HG02571 (cell line): ENCODE results near the gene TGFBRAP1.
"Not testable (repeated sequence)": the region's sequence is repeated elsewhere in the genome, so short reads cannot be mapped to it uniquely, and the experiment has no call there.

ENCODE experiments used
- ATAC-seq: cut with Tn5 transposase; IDR thresholded peaks from one replicate; pipeline ENCODE4 v1.9.1; 2021; ENCODE audit warnings: mild to moderate bottlenecking, moderate library complexity; ENCODE audit not compliant: unreplicated experiment

Gene TGFBRAP1

DNA sequence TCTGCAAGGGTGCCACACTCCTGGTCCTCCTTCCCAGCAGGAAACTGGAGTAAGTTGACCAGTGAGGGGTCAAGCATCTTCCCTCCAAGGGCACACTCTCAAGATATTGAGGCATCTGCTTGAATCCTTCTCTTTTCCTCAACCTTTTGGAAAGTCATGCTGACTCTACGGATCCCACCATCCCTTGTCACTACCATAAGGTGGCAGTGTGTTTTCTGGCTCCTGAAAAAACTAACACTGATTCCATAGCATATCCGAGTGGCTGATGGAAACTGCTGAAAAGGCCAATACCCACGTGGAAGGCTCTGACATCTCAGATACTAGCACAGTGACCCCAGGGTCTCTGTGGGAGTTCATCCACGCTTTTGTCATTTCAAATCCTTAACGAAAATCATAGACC lies 50.9 kb downstream of the TGFBRAP1 start:
- no peak for ATAC-seq

DNA sequence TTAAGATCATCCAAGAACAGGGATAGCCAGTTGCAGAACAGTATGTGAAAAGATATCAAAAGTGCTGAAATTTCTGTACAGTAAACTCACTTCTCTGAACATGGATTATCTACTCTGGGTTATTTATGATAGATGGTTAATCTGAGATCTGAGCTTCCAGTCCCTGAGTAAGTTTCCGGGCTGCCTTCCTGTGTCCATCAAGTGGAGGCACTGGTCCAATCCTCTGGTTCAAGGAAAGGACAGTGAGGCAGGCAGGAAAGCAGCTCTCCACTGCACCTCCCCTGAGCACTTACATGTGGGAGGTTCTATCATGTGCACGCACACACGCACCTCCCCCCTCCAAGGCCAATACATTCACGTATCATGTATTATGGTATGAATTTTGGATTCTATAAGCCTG lies 55.5 kb downstream of the TGFBRAP1 start:
- no peak for ATAC-seq

DNA sequence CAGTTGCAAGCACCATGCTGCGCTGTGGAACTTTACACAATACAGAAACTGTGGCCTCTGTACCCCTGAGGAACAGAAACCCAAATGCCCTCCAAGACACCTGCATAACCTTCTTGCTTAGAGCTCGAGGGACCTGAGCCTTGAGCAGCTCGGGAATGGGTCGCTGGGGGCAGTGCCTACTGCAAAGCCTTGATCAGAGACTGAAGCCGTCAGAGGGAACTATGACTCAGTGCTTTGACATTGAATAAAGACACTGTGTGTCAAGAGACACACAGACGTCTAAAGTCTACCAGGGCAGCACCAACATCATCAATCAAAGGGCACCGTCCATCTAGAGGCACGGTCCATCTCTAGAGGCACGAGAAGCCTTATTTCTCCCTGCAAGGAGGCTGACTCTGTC lies 57.4 kb downstream of the TGFBRAP1 start:
- no peak for ATAC-seq

DNA sequence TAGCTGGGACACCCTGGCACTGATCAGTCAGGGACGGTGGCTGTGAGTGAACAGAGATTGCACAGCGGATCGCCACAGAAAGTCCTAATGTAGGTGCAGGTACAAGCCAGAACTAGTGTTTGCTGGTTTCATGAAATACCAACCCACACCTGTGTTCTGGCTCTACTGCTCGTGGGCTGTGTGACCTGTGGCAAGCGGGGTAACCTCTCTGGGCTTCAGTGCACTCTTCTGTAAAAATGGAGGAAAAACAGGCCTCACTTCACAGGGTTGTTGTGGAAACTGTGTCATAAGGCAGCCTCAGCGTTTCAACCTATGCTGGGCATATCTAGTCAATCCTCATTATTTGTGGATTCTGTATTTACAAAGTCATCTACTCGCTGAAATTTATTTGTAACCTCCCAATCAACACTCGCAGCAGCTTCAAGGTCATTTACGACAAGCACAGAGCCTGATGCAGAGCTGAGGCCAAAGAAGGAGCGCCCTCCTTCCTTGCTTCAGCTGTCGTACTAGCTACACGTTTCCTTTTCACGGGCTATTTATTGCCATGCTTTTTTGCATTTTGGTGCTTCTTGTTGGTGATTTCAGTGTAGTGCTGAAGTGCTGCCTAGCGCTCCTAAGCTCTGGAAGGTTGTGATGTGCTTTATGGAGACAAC lies 58.0 kb downstream of the TGFBRAP1 start:
- no peak for ATAC-seq

DNA sequence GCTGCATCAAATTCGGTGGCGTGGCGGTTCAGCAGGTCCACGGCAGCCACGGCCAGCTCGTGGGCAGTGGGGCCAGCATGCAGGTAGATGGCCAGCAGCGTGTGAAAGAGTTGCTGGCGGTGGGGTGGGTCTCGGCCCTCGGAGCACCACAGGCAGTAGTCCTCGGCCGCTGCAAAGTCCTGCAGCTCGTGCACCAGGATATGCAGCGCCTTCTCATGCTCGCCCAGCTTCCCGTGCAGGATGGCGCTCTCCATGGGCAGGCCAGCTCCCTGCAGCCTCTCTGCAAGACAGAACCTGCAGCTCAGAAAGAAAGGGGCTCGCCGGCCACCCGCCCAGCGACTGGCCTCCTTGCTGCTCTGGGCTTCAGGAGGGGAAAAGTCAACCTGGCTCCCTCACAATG lies 60.1 kb downstream of the TGFBRAP1 start:
- no peak for ATAC-seq

DNA sequence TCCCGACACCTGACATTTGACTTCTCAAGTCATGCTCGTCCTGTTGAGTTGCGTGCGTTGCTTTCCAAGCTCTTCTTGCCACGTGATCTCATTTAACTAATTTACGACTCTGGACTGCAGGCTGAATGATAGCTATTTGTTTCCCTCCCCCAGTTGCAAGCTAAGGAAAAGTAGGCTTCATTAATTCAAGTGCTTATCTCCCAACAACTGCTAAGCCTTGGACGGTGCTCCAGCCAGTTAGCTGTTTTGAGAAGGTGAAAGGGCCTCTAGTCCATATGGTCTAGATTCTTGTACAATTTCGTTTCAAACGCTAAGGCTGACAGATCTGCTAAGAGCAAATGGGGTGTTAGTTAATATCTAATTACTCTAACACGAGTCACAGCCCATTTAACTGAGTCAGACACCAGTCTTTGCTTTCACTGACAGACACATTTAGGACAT lies 66.9 kb downstream of the TGFBRAP1 start:
- ATAC-seq = no peak

DNA sequence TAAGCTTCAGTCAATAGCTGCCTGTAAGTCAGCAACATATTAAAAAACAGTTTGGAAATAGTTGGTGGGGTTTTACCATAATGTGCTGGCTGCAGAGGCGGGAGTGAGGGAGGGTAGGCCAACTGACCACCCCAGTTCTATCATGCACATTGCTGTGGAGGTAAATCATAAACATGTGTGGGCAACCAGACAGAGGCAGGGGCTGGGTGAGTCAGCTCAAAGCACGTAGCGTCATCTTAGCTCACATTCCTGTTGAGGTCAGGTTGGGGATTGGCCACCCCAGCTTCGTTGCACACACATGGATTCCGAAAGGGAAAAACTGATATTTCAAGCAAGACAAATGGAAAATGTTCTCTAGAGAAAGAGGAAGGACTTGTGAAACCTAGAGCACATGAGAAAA lies 68.5 kb downstream of the TGFBRAP1 start:
- no peak for ATAC-seq

DNA sequence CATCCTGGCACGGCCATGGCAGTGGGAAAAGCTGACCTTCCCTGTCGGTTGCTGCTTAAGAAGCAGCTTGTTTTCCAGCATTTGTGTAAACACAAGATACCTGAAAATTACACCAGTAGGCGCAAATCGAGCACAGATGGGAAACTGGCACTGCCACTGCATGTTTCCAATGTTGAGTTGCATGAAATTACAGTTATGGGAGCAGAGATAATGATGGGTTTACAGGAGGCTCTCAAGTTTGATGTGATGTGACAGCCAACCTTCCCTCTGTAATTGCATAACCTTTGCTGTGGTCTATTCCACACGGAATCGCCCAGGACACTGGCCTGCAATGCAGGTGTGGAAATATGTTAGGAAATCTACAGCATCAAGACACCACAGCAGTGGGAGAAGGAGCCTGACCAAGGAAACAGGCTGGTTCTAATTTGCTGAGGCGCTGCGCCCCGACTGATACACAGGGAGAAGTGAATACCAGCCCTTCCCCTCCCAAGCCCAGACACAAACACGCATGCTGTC lies 70.6 kb downstream of the TGFBRAP1 start:
- ATAC-seq = no peak

DNA sequence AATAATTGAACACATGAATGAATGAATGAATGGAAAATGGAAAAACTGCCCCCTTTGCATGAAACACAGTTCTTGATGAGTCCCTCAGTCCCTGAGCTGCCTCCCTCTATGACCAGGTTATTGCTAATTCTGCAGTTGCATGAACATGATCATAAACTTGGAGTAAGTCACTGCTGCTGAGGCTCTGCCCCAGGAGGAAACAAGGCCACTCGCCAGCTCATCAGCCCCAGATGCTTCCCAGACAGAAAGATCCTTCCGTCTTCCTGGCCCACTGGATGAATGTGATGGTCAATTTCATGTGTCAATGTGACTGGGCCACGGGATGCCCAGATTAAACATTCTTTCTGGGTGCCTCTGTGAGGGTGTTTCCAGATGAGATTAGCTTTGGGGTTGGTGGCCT lies 71.6 kb downstream of the TGFBRAP1 start:
- ATAC-seq = no peak

DNA sequence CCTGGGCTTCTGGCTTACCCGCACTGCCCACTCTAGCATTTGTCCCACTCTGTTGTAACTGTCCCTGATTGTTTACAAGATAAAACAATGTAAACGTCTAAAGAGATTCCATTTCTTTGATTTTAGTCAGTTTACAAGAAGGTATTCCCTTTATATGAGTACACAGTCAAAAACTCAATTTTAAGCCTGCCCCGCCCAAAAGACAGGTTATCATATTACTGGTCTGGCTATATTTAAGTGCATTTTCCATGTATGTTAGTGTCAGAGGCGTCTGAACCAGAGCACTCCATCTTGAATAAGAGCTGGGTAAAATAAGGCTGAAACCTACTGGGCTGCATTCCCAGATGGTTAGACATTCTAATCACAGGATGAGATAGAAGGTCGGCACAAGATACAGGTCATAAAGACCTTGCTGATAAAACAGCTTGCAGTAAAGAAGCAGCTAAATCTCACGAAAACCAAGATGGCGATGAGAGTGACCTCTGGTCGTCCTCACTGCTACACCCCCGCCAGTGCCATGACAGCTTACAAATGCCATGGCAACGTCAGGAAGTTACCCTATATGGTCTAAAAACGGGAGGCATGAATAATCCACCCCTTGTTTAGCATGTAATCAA lies 73.0 kb downstream of the TGFBRAP1 start:
- no peak for ATAC-seq

DNA sequence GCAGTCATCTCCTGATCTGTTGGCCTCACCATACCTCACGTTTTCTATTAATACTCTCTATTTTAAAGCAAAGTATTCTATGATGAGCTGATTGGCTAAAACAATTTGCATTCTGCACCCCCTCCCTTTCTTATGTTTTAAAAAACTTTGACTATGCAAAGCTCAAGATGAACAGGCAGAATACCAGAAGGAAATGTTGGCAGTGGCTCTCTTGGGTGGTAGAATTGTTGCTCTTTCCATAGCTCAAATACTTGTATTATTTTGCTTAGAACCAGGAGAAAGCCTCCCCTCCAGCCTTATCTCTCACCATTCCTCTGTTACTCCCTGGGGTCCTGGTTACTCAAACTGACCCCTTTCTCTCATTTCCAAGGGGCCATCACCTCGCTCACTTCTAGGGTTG lies 73.6 kb downstream of the TGFBRAP1 start:
- no peak for ATAC-seq

DNA sequence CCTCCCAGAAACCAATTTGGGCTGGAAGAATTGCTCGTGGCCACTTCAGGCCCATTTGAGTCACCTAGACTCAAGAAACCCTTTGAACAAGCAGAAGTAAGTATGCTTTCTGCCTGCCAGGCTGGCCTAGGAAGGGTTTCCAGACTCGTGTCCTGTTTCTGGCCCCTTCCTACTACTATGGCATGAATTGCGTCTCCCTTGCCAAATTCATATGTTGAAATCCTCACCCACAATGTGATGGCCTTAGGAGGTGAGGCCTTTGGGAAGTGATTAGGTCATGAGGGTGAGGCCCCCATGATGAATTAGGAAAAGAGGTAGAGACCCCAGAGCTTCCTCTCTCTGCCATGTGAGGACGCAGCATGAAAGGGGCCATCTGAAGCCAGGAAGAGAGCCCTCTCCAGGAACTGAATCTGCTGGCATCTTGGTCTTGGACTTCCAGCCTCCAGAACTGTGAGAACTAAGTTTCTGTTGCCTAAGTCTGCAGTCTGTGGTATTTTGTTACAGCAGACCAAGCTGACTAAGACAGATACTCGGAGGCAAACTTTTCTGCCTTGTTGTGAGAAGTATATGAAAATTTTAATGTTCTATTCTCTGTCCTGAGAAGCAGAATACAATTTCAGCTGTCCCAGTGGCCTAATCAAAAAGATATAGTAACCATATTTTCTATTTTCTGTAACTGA lies 74.9 kb downstream of the TGFBRAP1 start:
- ATAC-seq = no peak

DNA sequence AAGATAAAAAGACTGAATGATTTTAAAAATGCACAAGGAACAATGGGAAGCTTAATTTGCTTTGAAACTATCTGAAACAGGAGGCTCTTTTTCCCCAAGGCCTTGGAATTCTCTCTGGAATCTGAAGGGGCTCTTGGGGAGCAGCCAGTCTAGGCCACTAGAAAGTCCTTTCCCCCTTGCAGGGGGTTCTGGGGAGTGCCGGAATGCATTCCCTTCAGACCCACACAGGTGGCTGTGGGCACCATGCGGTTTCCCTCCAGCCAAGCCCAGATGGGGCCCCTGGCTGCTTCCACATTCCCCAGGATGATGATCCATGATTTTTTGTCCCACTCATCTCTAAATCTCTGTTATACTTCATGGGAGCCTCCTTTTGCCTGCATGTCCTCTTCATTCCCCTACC lies 77.3 kb downstream of the TGFBRAP1 start:
- ATAC-seq = no peak

DNA sequence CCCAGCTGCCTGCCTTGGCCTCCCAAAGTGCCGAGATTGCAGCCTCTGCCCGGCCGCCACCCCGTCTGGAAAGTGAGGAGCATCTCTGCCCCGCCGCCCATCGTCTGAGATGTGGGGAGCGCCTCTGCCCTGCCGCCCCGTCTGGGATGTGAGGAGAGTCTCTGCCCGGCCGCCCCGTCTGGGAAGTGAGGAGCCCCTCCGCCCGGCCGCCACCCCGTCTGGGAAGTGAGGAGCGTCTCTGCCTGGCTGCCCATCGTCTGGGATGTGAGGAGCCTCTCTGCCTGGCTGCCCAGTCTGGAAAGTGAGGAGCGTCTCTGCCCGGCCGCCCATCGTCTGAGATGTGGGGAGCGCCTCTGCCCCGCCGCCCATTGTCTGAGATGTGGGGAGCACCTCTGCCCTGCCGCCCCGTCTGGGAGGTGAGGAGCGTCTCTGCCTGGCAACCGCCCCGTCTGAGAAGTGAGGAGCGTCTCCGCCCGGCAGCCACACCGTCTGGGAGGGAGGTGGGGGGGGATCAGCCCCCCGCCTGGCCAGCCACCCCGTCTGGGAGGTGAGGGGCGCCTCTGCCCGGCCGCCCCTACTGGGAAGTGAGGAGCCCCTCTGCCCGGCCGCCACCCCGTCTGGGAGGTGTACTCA lies 78.4 kb downstream of the TGFBRAP1 start:
- not testable (repeated sequence) for ATAC-seq

DNA sequence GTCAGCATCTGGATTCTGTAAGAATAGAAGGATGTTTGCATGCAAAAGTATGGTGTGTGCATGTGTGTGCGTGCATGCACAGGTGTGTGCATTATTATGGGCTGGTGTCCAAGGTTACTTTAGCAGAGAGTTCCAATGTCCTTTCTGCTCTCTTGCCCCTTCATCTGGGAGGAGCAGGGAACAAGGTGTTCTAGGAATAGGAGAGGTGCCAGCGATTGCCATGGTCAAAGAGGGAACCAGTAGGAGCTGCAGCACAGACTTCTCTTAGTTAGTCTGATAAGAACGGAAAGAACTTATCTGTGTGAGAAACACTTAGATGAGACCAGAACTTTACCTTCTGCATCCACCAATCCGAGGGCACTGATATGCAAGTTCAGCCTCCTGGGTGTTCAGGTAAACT lies 79.6 kb downstream of the TGFBRAP1 start:
- ATAC-seq = no peak

DNA sequence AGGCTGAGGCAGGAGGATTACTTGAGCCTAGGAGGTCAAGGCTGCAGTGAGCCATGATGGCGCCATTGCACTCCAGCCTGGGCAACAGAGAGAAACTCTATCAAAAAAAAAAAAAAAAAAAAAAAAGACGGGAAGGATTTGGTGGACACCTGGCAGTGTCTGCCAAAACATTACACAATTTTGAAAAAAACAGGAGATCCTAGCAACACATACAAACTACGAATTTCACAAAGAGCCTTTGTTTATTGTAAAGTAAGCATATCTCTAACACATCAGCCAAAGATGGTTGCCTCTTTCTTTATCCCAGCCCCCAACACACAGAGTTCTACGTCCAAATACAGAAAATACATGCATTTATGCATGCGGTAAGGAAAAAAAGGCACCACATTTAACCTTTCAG lies 80.4 kb downstream of the TGFBRAP1 start:
- no peak for ATAC-seq

DNA sequence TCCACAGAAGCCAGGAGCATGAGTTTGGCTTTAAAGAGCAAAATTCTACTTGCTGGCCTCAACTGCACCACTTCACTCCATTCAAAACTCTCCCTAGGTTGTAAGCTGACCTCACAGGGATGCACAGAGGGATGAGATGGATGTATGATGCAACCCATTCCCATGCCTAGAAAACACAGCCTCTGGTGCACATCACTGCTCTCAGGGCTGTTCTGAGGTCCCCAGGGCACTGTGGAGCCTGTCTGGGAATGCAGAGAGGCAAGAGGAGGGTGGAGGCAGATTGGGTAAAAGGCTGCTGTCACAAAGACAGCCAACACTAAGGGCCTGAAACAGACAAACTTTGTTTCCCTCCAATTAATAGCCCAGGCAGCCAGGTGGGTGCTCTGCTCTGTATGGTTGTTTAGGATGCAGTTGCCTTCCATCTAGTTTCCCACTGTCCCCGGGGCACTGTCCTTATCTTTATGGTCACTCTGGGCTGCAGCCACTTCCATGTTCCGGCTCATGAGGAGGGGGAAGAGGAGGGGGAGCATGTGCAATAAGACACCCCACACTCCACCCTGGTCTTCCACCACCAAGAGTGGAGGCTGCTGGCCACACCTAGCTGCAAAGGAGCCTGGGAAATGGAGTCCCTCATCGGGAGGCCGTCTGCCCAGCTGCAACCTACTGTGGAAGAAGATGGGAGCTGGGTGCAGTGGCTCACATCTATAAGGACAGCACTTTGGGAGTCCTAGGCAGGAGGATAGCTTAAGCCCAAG lies 81.0 kb downstream of the TGFBRAP1 start:
- ATAC-seq = no peak

DNA sequence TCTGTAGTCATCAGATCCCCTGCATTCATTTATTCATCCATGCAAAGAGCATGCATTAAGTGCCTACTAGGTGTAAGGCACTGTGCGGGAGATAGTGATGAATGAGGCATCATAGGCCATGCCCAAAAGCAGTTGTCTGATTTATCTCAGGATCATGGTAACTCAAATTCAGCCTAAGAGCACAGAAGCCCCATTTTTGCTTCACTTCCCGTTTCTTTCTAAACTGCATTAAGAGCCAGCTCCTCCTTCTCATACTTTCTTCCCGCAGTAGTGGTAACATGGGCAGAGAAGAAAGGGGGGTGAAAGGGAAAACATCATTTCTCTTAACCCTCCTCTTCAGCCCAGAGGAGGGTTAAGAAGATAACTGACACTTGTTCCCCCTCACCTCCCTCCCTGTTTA lies 85.1 kb downstream of the TGFBRAP1 start:
- ATAC-seq = no peak

DNA sequence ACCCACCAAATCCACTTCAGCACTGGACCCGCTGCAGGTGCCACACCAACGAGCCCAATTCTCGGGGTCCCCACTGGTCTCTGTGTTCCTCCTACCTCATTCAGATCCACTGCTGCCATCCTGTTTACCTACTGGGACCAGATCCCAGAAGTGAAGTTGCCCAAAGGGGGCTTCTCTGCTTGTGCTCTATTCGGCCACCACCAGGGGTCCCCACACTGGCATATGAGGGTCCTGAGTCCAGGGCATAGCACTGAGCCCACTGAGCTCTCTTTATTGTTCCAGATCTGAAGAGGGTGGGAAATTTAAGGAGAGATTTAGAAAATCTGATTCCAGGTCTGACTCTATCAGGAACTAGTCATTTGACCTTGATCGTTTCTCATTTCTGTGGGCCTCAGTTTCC lies 85.6 kb downstream of the TGFBRAP1 start:
- ATAC-seq = no peak

DNA sequence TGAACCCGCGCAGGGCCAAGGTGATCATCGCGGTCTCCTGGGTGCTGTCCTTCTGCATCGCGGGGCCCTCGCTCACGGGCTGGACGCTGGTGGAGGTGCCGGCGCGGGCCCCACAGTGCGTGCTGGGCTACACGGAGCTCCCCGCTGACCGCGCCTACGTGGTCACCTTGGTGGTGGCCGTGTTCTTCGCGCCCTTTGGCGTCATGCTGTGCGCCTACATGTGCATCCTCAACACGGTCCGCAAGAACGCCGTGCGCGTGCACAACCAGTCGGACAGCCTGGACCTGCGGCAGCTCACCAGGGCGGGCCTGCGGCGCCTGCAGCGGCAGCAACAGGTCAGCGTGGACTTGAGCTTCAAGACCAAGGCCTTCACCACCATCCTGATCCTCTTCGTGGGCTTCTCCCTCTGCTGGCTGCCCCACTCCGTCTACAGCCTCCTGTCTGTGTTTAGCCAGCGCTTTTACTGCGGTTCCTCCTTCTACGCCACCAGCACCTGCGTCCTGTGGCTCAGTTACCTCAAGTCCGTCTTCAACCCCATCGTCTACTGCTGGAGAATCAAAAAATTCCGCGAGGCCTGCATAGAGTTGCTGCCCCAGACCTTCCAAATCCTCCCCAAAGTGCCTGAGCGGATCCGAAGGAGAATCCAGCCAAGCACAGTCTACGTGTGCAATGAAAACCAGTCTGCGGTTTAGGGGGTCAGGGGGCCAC lies 87.1 kb downstream of the TGFBRAP1 start:
- no peak for ATAC-seq
